T-helper 1 cell treated with Interleukin-12 subunit alpha and Interleukin-12 subunit beta and Interleukin-4 antibody, amounts not matched to agents 30 μg/mL and 1 μg/mL, for 36 hours (primary cell): ENCODE data around the gene PPHLN1.

ENCODE experiments used
- H3K27ac Mint-ChIP-seq: one replicate; pipeline ENCODE4 v1.8.0; 2021; ENCODE audit warnings: mild to moderate bottlenecking, mixed read lengths
- H3K27me3 Mint-ChIP-seq: one replicate; pipeline ENCODE4 v1.8.0; 2021; ENCODE audit warnings: low read depth, mixed read lengths
- H3K36me3 Mint-ChIP-seq: one replicate; pipeline ENCODE4 v1.8.0; 2021; ENCODE audit warnings: low read depth, mixed read lengths
- H3K4me1 Mint-ChIP-seq: one replicate; pipeline ENCODE4 v1.8.0; 2021; ENCODE audit warnings: low read depth, mixed read lengths
- H3K4me3 Mint-ChIP-seq: one replicate; pipeline ENCODE4 v1.8.0; 2021; ENCODE audit warnings: mild to moderate bottlenecking, moderate library complexity, mixed read lengths
- H3K9me3 Mint-ChIP-seq: one replicate; pipeline ENCODE4 v1.8.0; 2021; ENCODE audit warnings: mixed read lengths

The PPHLN1 gene

GRCh38 chr12:42421844-42422779 is 96.1 kb downstream of the PPHLN1 start:
- Mint-ChIP-seq H3K4me1 (peaks cover 18% of the 10 kb centered on the region), H3K4me3 (no peak overlapping the region), H3K36me3 (peaks cover 8% of the 10 kb centered on the region), H3K27me3 (no peaks in the 10 kb centered on the region), H3K9me3 (no peaks in the 10 kb centered on the region), H3K27ac (no peak overlapping the region)

GRCh38 chr12:42422785-42423184 is 96.8 kb downstream of the PPHLN1 start:
- H3K27ac Mint-ChIP-seq: no peak overlapping the region

GRCh38 chr12:42426746-42427145 is 100.8 kb downstream of the PPHLN1 start:
- peak overlapping the region; percentile 17 for H3K27ac Mint-ChIP-seq
- no peaks in the 10 kb centered on the region for H3K27me3 Mint-ChIP-seq
- H3K4me3 Mint-ChIP-seq: no peak overlapping the region
- H3K4me1 Mint-ChIP-seq: peaks cover 11% of the 10 kb centered on the region
- H3K36me3 Mint-ChIP-seq: peaks cover 20% of the 10 kb centered on the region
- no peaks in the 10 kb centered on the region for H3K9me3 Mint-ChIP-seq

More at GRCh38 chr12:42422785-42423184, 96.8 kb downstream of the PPHLN1 start:
- H3K27me3 Mint-ChIP-seq: no peaks in the 10 kb centered on the region
- peaks cover 18% of the 10 kb centered on the region for H3K4me1 Mint-ChIP-seq
- H3K36me3 Mint-ChIP-seq: peaks cover 13% of the 10 kb centered on the region
- no peak overlapping the region for H3K4me3 Mint-ChIP-seq
- H3K9me3 Mint-ChIP-seq: no peaks in the 10 kb centered on the region

GRCh38 chr12:42428850-42429249 is 102.9 kb downstream of the PPHLN1 start:
- Mint-ChIP-seq H3K27me3 (no peaks in the 10 kb centered on the region), H3K4me3 (no peak overlapping the region), H3K4me1 (peaks cover 11% of the 10 kb centered on the region), H3K9me3 (no peaks in the 10 kb centered on the region), H3K36me3 (peaks cover 31% of the 10 kb centered on the region), H3K27ac (no peak overlapping the region)

- no peaks in the 10 kb centered on the region for H3K27me3 Mint-ChIP-seq
- H3K27ac Mint-ChIP-seq: no peak overlapping the region
- peaks cover 22% of the 10 kb centered on the region for H3K36me3 Mint-ChIP-seq
- no peaks in the 10 kb centered on the region for H3K4me1 Mint-ChIP-seq
- no peaks in the 10 kb centered on the region for H3K9me3 Mint-ChIP-seq
- H3K4me3 Mint-ChIP-seq: no peak overlapping the region
Observed at GRCh38 chr12:42432517-42433140, 106.7 kb downstream of the PPHLN1 start.

- H3K4me3 Mint-ChIP-seq: no peak overlapping the region
- H3K9me3 Mint-ChIP-seq: no peaks in the 10 kb centered on the region
- no peaks in the 10 kb centered on the region for H3K4me1 Mint-ChIP-seq
- H3K27ac Mint-ChIP-seq: no peak overlapping the region
- H3K36me3 Mint-ChIP-seq: peaks cover 26% of the 10 kb centered on the region
- no peaks in the 10 kb centered on the region for H3K27me3 Mint-ChIP-seq
Observed at GRCh38 chr12:42440608-42441007, 114.6 kb downstream of the PPHLN1 start.

- no peak overlapping the region for H3K4me3 Mint-ChIP-seq
- no peak overlapping the region for H3K27ac Mint-ChIP-seq
- peaks cover 29% of the 10 kb centered on the region for H3K36me3 Mint-ChIP-seq
- H3K27me3 Mint-ChIP-seq: no peaks in the 10 kb centered on the region
- no peaks in the 10 kb centered on the region for H3K9me3 Mint-ChIP-seq
- no peaks in the 10 kb centered on the region for H3K4me1 Mint-ChIP-seq
Observed at GRCh38 chr12:42442311-42442759, 116.4 kb downstream of the PPHLN1 start.

- H3K27ac Mint-ChIP-seq: no peak overlapping the region
- H3K27me3 Mint-ChIP-seq: no peaks in the 10 kb centered on the region
- no peaks in the 10 kb centered on the region for H3K4me1 Mint-ChIP-seq
- H3K4me3 Mint-ChIP-seq: no peak overlapping the region
- H3K9me3 Mint-ChIP-seq: no peaks in the 10 kb centered on the region
- H3K36me3 Mint-ChIP-seq: peaks cover 30% of the 10 kb centered on the region
Observed at GRCh38 chr12:42442888-42443287, 116.9 kb downstream of the PPHLN1 start.

- Mint-ChIP-seq H3K27ac (no peak overlapping the region), H3K4me3 (no peak overlapping the region), H3K4me1 (no peaks in the 10 kb centered on the region), H3K36me3 (peaks cover 36% of the 10 kb centered on the region), H3K27me3 (no peaks in the 10 kb centered on the region), H3K9me3 (no peaks in the 10 kb centered on the region)
Observed at GRCh38 chr12:42444192-42444943, 118.4 kb downstream of the PPHLN1 start.

GRCh38 chr12:42445891-42446290 is 119.9 kb downstream of the PPHLN1 start:
- no peaks in the 10 kb centered on the region for H3K4me1 Mint-ChIP-seq
- no peaks in the 10 kb centered on the region for H3K9me3 Mint-ChIP-seq
- peaks cover 36% of the 10 kb centered on the region for H3K36me3 Mint-ChIP-seq
- no peak overlapping the region for H3K27ac Mint-ChIP-seq
- no peaks in the 10 kb centered on the region for H3K27me3 Mint-ChIP-seq
- no peak overlapping the region for H3K4me3 Mint-ChIP-seq

- H3K36me3 Mint-ChIP-seq: peaks cover 31% of the 10 kb centered on the region
- no peaks in the 10 kb centered on the region for H3K4me1 Mint-ChIP-seq
- H3K9me3 Mint-ChIP-seq: no peaks in the 10 kb centered on the region
- H3K4me3 Mint-ChIP-seq: no peak overlapping the region
- no peak overlapping the region for H3K27ac Mint-ChIP-seq
- H3K27me3 Mint-ChIP-seq: no peaks in the 10 kb centered on the region
Observed at GRCh38 chr12:42446761-42447160, 120.8 kb downstream of the PPHLN1 start.

- Mint-ChIP-seq H3K27ac (no peak overlapping the region), H3K4me3 (no peak overlapping the region), H3K9me3 (no peaks in the 10 kb centered on the region), H3K36me3 (peaks cover 28% of the 10 kb centered on the region), H3K4me1 (no peaks in the 10 kb centered on the region), H3K27me3 (no peaks in the 10 kb centered on the region)
Observed at GRCh38 chr12:42447371-42447786, 121.4 kb downstream of the PPHLN1 start.

- Mint-ChIP-seq H3K4me1 (no peaks in the 10 kb centered on the region), H3K9me3 (no peaks in the 10 kb centered on the region), H3K4me3 (no peak overlapping the region), H3K27me3 (no peaks in the 10 kb centered on the region), H3K36me3 (peaks cover 24% of the 10 kb centered on the region), H3K27ac (no peak overlapping the region)
Observed at GRCh38 chr12:42448841-42449240, 122.9 kb downstream of the PPHLN1 start.

GRCh38 chr12:42450248-42450647 is 124.3 kb downstream of the PPHLN1 start:
- Mint-ChIP-seq H3K36me3 (peaks cover 14% of the 10 kb centered on the region), H3K27ac (no peak overlapping the region), H3K4me3 (no peak overlapping the region), H3K4me1 (no peaks in the 10 kb centered on the region), H3K27me3 (no peaks in the 10 kb centered on the region), H3K9me3 (no peaks in the 10 kb centered on the region)
